WERI-Rb-1 (cell line): Measurements from ENCODE around the gene GPC4.

Source experiments
- DNase-seq: peaks from one replicate; pipeline ENCODE4 v3.0.0-alpha.2; 2020
- H3K27ac ChIP-seq: fragments of 250-450 bp; sonication (Bioruptor Pico); 2 replicates; pipeline ENCODE4 v1.5.1; 2020; ENCODE audit warnings: mild to moderate bottlenecking, moderate library complexity
- H3K27me3 ChIP-seq: fragments of 250-450 bp; sonication (Bioruptor Pico); 2 replicates; pipeline ENCODE4 v1.5.1; 2021; ENCODE audit warnings: mild to moderate bottlenecking, low read depth, moderate library complexity; ENCODE audit not compliant: insufficient read depth, severe bottlenecking
- H3K36me3 ChIP-seq: fragments of 250-450 bp; sonication (Bioruptor Pico); 2 replicates; pipeline ENCODE4 v1.5.1; 2020; ENCODE audit warnings: mild to moderate bottlenecking, moderate library complexity
- H3K4me3 ChIP-seq: 2 replicates; pipeline ENCODE4 v1.5.1; 2011; ENCODE audit warnings: low read depth, mild to moderate bottlenecking, control low read depth, low read length
- H3K9me3 ChIP-seq: fragments of 250-450 bp; sonication (Bioruptor Pico); 2 replicates; pipeline ENCODE4 v1.5.1; 2021; ENCODE audit warnings: mild to moderate bottlenecking, moderate library complexity; ENCODE audit not compliant: severe bottlenecking
- TF ChIP-seq, protein P1 (sequence below): IDR thresholded peaks from 2 replicates; pipeline ENCODE4 v1.5.1; 2011; ENCODE audit warnings: low read depth, mild to moderate bottlenecking, control low read depth, inconsistent platforms, low read length

GPC4 gene

GRCh38 chrX:133415276-133416105 is at the start of gene GPC4:
GPC4 (minus strand) TSS chrX:133415489; CDS start chrX:133414965, 524 bp downstream.
- no peaks in the 10 kb centered on the region for H3K36me3 ChIP-seq
- H3K9me3 ChIP-seq = no peaks in the 10 kb centered on the region
- no peak for DNase-seq
- TF ChIP-seq, protein P1, sequence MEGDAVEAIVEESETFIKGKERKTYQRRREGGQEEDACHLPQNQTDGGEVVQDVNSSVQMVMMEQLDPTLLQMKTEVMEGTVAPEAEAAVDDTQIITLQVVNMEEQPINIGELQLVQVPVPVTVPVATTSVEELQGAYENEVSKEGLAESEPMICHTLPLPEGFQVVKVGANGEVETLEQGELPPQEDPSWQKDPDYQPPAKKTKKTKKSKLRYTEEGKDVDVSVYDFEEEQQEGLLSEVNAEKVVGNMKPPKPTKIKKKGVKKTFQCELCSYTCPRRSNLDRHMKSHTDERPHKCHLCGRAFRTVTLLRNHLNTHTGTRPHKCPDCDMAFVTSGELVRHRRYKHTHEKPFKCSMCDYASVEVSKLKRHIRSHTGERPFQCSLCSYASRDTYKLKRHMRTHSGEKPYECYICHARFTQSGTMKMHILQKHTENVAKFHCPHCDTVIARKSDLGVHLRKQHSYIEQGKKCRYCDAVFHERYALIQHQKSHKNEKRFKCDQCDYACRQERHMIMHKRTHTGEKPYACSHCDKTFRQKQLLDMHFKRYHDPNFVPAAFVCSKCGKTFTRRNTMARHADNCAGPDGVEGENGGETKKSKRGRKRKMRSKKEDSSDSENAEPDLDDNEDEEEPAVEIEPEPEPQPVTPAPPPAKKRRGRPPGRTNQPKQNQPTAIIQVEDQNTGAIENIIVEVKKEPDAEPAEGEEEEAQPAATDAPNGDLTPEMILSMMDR = no peak
- no peak within 1 kb of the TSS for H3K27ac ChIP-seq
- no peak within 1 kb of the TSS for H3K4me3 ChIP-seq
- peaks cover 61% of the 10 kb centered on the region for H3K27me3 ChIP-seq

GRCh38 chrX:133461231-133461630 is 45.9 kb upstream of the GPC4 start:
- no peak for DNase-seq

GRCh38 chrX:133454924-133455323 is 39.6 kb upstream of the GPC4 start:
- Histone ChIP-seq H3K36me3 (no peaks in the 10 kb centered on the region), H3K4me3 (no peak overlapping the region), H3K27me3 (peaks cover 50% of the 10 kb centered on the region), H3K9me3 (no peaks in the 10 kb centered on the region), H3K27ac (no peak overlapping the region)
- DNase-seq = no peak
- TF ChIP-seq, protein P1 = no peak

More at GRCh38 chrX:133461231-133461630, 45.9 kb upstream of the GPC4 start:
- Histone ChIP-seq H3K9me3 (peaks cover 3% of the 10 kb centered on the region), H3K4me3 (no peak overlapping the region), H3K27me3 (peaks cover 38% of the 10 kb centered on the region), H3K27ac (no peak overlapping the region), H3K36me3 (no peaks in the 10 kb centered on the region)
- TF ChIP-seq, protein P1 = no peak

GRCh38 chrX:133454491-133454914 is 39.2 kb upstream of the GPC4 start:
- TF ChIP-seq, protein P1 = no peak
- DNase-seq = no peak
- Histone ChIP-seq H3K36me3 (no peaks in the 10 kb centered on the region), H3K27ac (no peak overlapping the region), H3K9me3 (no peaks in the 10 kb centered on the region), H3K27me3 (peaks cover 47% of the 10 kb centered on the region), H3K4me3 (no peak overlapping the region)

GRCh38 chrX:133448512-133449076 is 33.3 kb upstream of the GPC4 start:
- Histone ChIP-seq H3K27me3 (peaks cover 47% of the 10 kb centered on the region), H3K27ac (no peak overlapping the region), H3K9me3 (no peaks in the 10 kb centered on the region), H3K36me3 (no peaks in the 10 kb centered on the region), H3K4me3 (no peak overlapping the region)
- TF ChIP-seq, protein P1 = no peak
- no peak for DNase-seq
